Right ventricle myocardium superior (tissue), 1 donor: ENCODE measurements around the gene SLC39A2. TPM values are rescaled to one million over a fixed set of nuclear protein-coding genes. Genes with fewer than 3 reads are reported as not detected.
A peak's percentile ranks its signal among the peaks of the same experiment; 100 is the strongest.
"Not testable (repeated sequence)": the region's sequence is repeated elsewhere in the genome, so short reads cannot be mapped to it uniquely, and the experiment has no call there.

Experiments used
- ATAC-seq: fragments of 200-7000 bp; cut with Tn5 transposase; one replicate; pipeline ENCODE4 v1.9.1; 2020; ENCODE audit warnings: mild to moderate bottlenecking; ENCODE audit not compliant: poor library complexity
- DNase-seq: peaks from one replicate; pipeline ENCODE4 v3.0.0-alpha.2; 2020
- intact Hi-C: fragments of 100-400 bp; cut with DNase I; formaldehyde crosslinking; loops from one replicate; pipeline ENCODE4 v1.11.2; 2022
- total RNA-seq: library from RNA; stranded (reverse); fragmentation: NEBNext Ultra II Directional; extraction: Animal tissue kit (Norgen Biotek cat#: 25700); gene quantifications from one replicate; pipeline ENCODE4 v1.2.1, GENCODE V29; 2021
- donor health status: DM: no; HTN: yes; CAD: no; lungs with severe emphysema.

The SLC39A2 gene
- total RNA-seq, 1 donor from 2014 or later, result not detected

DNA sequence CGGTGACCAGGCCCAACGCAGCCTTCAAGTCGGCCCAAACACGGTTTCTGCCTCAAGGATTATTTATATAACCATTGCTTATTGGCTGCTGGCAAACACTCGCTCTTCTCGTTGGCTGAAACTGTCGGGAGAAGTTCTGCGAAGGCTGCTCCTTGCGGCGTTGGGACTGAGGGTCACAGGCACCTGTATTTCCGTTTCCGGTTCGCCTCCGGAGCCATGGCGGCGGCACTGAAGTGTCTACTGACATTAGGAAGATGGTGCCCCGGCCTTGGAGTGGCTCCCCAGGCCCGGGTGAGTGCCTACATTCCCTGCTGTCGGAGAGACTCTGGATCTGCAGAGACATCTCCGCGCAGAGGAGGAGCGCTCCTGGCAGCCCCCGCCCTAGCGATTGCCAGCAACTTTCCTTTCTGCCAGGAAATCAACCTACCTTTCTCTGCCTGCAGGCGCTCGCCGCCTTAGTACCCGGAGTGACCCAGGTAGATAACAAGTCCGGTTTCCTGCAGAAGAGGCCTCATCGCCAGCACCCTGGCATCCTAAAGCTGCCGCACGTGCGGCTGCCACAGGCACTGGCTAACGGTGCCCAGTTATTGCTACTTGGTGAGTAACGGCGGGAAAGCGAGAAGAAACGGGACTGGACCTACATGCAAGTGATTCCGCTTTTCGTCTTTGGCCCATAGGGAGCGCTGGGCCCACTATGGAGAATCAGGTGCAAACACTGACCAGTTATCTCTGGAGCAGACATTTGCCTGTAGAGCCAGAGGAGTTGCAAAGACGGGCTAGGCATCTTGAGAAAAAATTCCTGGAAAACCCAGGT is 9.1 kb upstream of the SLC39A2 start, which contains the start of gene METTL17:
Gene METTL17, plus strand, starts transcription at position 194 of the 814 bp plus-strand sequence. Its CDS starts 23 bp downstream, at position 217.
- peak; percentile 95 for ATAC-seq
- intact Hi-C loops, result no loop called here
- peak; percentile 93 for DNase-seq

DNA sequence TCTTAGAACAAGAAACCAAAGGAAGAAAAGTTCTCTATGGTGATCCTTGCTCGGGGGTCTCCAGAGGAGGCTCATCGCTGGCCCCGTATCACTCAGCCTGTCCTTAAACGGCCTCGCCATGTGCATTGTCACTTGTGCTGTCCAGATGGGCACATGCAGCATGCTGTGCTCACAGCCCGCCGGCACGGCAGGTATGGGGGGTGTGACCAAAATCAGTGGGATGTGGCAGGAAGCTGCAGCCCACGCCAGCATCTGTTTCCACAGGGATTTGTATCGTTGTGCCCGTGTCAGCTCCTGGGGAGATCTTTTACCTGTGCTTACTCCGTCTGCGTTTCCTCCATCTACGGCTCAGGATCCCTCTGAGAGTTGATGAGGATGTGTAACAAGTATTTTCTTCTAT is 2.6 kb upstream of the SLC39A2 start:
- ATAC-seq (no peak), DNase-seq (no peak)
- intact Hi-C loops, result no loop called here

DNA sequence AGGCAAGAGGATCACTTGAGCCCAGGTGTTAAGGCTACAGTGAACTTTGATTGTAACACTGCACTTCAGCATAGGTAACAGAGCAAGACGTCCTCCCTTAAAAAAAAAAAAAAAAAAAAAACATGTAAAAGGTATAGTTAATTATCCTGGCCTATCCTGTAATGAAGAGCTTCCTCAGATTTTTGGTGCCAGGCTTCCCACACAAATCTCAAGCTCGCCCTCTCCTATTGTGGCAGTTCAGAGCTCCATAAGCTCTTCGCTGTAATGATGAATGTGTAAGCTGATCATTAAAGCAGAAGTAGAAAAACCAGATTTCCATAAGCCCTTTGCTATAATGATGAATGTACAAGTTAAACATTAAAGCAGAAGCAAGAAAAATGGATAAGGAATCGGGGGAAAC is 2.0 kb upstream of the SLC39A2 start:
- intact Hi-C loops, result no loop called here
- DNase-seq (no peak), ATAC-seq (no peak)

DNA sequence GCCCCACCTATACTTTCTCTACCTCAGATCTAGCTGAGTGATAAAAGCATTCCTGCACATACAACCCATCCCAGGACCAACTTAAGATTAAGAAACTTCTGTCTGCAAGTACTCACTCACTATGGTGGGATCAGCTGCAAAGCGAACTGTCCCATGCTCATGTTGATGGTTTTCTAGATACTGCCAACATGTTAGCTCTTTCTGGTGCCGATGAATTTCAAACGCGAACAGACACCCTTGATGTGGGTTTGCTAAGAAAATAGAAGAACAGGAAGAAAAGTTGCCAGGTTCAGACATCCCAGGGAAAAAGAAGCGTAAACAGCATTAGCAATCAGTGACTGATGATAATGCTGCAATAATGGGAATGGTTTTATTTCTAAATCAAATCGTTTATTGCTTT is 1.5 kb upstream of the SLC39A2 start:
- no peak for ATAC-seq
- intact Hi-C loops, result no loop called here
- DNase-seq, result no peak

DNA sequence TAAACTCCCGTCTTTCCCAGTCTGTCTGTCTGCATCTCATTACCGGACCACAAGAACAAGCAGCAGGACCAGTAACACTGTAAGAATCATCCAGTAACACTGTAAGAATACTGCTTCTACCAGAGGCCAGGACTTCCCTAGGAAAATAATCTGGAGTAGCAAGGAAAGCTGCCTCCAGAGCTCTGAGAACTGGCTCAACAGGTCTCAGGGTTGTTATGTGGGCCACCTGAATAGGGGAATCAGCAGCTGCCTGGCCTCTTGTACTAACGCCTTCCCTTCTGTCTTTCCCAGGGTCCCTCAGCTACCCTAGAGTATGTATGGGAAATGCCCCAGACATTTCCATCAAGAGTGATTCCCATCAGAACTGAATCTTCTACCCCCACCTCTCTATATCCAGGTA is 954 bp upstream of the SLC39A2 start:
- intact Hi-C loops, result no loop called here

DNA sequence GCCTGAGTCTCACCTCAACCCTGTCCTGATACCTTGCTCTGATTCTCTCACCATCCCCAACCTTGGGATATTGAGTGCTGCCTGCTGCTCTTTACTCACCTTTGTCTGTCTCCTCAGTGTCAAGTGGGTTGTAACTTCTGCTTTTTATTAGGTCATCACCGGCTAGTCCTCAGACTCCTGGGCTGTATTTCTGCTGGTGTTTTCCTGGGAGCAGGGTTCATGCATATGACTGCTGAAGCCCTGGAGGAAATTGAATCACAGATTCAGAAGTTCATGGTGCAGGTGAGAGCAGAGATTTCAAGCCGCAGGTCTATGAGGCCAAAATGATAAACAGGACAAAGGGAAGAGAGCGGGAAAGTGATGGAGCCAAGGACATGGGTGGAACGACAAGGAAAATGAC is 498 bp downstream of the SLC39A2 start:
- intact Hi-C loops, result no loop called here
- no peak for DNase-seq
- ATAC-seq, result no peak

More for the DNA sequence above, 954 bp upstream of the SLC39A2 start:
- DNase-seq (no peak), ATAC-seq (no peak)

DNA sequence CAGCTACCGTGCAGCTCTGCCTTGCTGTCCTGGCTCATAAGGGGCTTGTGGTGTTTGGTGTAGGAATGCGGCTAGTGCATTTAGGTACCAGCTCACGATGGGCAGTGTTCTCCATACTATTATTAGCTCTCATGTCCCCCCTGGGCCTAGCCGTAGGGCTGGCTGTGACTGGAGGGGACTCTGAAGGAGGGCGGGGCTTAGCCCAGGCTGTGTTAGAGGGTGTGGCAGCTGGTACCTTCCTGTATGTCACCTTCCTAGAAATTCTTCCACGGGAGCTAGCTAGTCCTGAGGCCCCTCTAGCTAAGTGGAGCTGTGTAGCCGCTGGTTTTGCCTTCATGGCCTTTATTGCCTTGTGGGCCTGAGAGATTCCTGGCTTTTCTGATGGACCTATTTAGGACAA is 2.1 kb downstream of the SLC39A2 start:
- no peak for DNase-seq
- intact Hi-C loops, result no loop called here
- no peak for ATAC-seq

DNA sequence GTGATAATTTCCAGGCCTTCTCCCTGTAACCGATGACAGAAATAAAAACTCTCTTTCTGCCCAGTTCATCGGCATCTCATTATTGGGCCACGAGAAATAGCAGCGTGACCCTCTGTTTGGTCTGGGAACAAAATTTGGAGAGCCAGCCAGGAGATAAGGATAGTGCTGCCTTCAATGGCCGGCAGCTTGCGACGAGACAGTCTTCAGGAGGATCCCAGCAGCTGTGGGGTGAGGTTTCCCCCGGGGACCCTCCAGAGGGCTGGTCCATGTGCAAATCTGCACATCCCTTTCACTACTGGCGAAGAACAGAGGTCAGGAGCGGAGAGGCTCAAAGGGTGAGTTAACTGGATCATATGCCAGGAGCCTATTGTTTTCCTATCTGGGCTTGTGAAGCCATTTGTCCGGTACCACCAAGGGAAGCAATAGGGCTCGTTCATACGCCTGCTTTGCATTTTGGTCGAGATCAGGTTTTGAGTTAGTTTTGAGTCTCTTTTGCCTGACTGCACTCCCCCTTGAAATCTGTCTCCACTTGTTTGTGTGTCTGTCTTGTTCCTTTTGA is 4.8 kb downstream of the SLC39A2 start:
- intact Hi-C loops, result no loop called here
- peak; percentile 81 for ATAC-seq
- DNase-seq, result peak; percentile 52

DNA sequence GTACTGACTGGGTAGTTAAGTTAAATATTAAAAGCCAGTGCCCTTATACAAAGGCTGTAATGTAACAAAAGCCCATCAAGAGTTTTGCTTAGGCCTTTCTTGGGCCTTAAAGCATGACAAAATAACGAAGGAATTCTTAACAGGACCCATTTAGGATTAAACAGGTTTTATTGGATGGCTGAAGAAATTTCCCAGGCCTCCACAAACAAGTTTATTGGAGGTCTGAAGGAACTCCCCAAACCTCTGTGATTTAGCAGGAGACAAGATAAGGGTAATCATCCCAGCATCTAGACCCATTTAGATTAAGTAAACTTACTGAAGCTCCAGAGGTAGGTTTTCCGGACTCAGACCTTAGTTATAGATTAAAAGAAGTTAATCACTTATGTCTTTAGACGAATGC is 10.6 kb downstream of the SLC39A2 start:
- intact Hi-C loops, ATAC-seq, DNase-seq: not testable (repeated sequence)

DNA sequence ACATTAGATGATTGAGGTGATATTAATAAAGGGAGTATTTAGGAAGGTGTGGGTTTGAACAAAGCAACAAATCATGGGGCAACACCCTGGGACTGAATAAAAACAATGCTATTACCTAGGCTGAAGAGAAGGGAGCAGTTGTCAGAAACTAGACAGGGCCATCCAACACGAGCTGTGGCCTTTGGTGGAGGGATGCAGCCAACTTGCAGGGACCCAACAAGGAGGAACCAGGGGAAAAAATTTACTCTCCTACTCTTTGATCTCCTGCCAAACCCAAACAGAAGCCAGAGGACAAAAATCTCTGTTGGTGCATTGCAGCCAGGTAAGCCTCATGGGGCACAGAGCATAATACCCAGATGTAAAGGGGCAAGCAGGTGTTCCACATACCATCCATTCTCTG is 12.0 kb downstream of the SLC39A2 start:
- intact Hi-C loops, result no loop called here
- ATAC-seq, result no peak
- no peak for DNase-seq

DNA sequence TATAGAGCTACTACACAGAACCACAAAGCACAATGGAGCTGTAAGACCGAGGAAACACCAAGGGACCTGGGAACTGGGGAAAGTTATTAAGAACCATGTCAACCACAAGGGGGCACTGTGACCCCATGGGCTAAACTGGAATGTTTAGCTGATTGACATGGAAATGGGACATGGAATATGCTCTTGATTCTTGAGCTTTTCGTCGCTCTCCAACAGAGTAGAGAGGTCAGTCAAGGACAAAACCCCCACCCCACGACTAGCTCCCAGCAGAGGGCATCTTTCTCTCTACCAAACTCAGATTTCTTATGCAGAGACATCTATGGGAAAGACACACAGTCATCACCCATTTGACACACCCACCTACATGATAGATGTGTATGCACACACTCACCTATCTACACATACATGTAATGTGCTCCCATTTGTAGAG is 15.7 kb downstream of the SLC39A2 start:
- ATAC-seq (peak; percentile 86), DNase-seq (peak; percentile 79)
- intact Hi-C loops, result loop anchor here (2.0 to 5.0 kb wide), 2 partner anchors 24 to 88 kb away; partner anchors contain the start of gene TMEM253

DNA sequence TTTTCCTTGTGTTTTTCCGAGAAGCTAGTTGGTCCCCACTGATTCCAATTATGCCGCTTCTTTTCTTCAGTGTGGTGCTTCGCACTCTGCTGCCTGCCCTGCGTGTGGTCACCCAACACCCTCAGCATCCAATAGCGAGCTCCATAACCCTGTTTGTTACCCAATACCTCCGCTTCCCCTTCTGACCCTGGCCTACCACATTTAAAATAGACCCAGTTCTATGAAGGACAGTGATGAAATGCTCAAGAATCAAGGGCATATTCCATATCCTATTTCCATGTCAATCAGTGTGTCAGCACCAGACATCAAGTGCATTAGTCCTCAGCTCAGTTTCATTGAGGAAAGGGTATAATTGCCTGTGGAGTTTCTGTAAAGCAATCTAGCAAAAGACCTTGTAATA is 16.2 kb downstream of the SLC39A2 start:
- intact Hi-C loops, result loop anchor here (2.0 to 5.0 kb wide), 2 partner anchors 23 to 87 kb away; partner anchors contain the start of gene TMEM253
- DNase-seq (no peak), ATAC-seq (peak; percentile 29)

DNA sequence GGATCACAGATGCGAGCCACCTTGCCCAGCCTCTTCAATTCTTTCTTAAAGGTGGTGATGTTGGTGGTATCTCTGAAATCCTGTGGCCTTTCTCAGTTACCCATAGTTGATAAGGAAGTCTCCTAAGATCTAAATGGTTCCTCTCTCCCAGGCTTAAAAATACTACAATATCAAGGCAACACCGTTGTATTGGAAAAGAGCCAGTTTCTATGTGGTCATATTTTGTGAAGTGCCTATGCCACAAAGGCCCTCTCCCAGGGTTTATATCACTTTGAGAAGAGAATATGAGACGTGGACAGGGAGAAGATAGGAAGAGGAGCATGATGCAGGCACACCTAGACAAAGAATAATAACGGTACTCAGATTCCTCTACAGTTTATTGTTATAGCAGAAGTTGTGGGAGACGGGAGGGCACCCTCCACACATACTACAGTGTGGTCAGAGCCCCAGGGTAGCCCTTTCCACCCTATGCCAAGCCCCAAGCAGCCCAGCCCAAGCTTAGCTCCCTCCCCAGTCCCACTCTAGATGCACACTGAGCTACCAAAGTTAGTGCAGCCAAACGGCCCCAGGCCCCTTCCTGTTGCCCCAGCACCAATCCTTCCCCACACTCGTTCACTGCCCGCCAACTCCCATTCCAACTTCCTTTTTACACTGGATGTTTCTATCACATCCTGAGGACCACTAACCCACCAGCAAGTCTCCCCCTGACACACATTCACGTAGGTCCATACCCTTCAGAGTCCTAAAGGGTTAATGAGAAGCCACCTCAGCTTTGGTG is 17.5 kb downstream of the SLC39A2 start:
- intact Hi-C loops, result loop anchor here (5.0 kb wide), 1 partner anchor 86 kb away; the partner anchor contains the start of gene TMEM253

DNA sequence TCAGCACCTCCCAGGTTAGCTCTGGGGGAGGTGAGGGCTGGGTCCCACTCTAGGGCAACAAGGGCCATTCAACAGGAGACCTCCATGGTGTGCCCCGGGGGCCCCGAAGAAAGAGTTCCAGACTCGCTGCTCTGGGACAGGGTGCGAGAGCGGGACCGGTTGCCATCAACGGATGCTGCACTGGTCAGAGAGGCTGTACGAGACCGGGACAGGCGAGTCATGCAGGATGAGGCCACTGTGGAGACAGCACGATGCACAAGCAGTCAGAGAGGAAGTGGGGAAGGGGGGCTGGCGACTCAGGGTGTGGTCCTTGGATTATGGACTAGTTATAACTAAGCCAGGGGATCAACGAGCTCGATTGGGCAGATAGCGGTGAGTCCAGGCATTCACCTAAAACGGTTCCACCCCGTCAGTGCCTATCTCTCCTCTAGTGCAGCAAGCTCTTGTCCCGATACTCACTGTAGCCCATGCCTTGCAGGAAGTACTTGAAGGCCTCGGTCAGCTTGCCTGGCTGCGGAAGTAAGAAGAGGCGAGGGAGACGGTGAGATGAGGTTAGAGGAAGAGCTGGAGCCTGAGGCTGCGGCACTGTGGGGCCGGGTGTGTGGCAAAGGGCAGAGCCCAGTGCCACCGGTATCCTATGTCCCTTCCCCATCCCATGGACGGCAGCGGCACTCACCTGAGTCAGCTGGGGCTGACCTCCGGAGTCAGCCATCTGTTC is 18.6 kb downstream of the SLC39A2 start:
- intact Hi-C loops, result loop anchor here (5.0 kb wide), 1 partner anchor 85 kb away; the partner anchor contains the start of gene TMEM253
- no peak for DNase-seq
- ATAC-seq, result no peak

More for the DNA sequence above, 17.5 kb downstream of the SLC39A2 start:
- ATAC-seq, result no peak
- DNase-seq, result no peak

DNA sequence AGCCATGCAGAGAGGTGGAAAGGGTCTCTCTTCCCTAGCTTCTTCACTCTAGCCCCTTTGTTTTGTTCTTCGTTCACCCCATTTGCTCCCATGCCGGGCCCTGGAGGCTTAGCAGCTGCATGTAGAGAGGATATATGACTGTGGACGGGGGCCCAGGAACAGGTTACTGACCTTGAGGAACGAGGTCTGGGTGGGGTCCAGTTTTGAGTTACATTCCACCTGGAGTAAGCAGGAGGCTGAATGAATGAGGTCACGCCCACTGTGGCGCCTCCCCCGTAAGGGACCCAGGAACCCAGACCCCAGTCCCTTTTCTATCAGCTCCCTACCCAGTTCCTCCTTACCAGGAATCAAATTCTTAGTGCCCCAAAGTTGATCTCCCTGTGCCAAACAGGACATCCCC is 19.2 kb downstream of the SLC39A2 start:
- ATAC-seq (no peak), DNase-seq (no peak)
- intact Hi-C loops, result loop anchor here (5.0 kb wide), 1 partner anchor 84 kb away; the partner anchor contains the start of gene TMEM253

DNA sequence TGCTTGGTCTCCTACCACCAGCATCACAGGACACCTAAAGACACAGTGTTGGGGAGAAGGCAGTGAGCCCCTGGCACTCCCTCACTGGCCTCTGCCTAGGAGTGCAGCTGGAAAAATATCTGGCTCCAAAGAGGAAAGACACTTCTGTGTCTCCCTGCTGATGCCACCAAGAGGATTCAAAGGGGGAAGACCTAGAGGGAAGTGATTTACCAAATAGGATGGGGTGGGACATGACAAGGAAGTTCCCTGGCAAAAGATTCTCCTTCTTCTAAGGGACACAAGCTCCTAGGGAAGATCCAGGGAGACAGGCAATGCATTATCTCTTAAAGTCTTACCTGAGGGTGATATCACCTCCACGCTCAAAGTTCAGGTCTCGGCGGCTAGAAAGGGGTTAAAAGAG is 19.7 kb downstream of the SLC39A2 start:
- ATAC-seq, result no peak
- intact Hi-C loops, result loop anchor here (5.0 kb wide), 1 partner anchor 84 kb away; the partner anchor contains the start of gene TMEM253
- no peak for DNase-seq

DNA sequence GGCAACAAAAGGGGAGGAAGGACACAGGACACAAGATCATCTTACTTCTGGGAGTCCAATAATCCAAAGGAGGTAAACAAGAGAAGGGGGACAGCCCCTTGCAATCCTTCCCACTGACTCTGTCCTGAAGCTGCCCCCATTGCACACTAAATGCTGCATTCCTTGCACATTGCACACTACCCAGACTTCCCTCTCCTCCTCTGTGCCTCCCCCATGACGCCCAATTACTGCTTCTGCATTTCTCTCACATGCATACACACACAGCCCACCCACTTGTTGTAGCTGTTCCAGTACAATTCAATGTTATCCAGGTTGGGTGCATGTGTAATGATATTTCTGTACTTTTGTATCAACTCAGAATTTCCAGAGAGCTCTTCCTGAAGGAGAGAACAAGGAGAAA is 20.3 kb downstream of the SLC39A2 start:
- no peak for DNase-seq
- intact Hi-C loops, result loop anchor here (5.0 kb wide), 1 partner anchor 83 kb away; the partner anchor contains the start of gene TMEM253
- ATAC-seq, result no peak

DNA sequence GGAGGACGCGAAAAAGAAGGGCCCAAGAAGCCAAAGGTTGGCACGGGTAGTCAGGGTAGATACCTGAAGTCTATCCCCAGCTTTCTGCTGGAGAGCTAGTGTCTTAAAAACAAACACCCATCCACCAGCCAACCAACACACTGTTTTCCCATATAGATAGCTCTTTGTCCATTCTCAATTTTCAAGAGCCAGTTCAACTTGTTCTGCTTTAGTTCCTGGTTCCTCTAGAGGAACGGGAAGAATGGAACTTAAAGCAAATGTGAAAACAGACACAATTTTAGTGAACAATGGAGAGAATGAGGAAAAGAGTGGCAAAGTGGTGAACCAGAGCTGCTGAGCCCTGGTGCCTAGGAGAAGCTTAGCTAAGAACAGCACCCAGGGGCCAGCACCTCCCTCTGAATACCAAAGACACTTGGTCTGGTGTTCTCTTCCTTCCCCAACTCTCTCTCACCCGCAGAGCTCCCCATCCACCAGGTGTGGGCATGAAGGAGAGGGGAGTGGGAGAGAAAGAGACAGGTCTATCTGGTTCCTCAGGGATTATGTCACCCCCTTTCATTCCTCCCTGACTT is 22.0 kb downstream of the SLC39A2 start:
- intact Hi-C loops, result no loop called here
- ATAC-seq (no peak), DNase-seq (no peak)
